Measurements from ENCODE around the gene TWIST1.
A peak's percentile ranks its signal among the peaks of the same experiment; 100 is the strongest.

TWIST1 gene

DNA sequence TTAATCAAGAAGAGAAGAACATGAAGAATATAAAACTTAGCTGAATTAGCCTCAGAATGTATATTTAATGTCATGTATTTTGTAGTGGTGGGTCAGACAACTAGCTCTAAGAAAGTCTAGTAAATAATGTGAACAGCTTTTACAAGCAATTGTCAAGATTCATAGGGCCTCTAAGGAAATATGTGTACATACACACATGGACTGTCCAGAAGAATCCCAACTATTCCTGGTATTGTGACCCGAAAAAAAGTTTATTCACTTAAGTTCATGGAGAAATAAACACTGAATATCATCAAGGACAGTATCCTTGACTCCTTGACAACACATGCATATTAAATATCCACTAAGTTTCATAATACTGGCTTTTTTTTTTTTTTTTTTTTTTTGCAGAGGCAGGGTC is 11.4 kb upstream of the TWIST1 start:
- H3K4me1 ChIP-seq (ENCODE audit: control insufficient read depth in 1 of 2, insufficient read depth in 2 of 2, low read length in 2 of 2) = no peaks in the 10 kb centered on the region
- no peaks in the 10 kb centered on the region for H3K27me3 ChIP-seq (ENCODE audit: control insufficient read depth in 1 of 2, insufficient read depth in 2 of 2, low read length in 2 of 2)
- no peak overlapping the region for H3K9ac ChIP-seq (ENCODE audit: low read depth in 1 of 2, low read length in 2 of 2)
- no peaks in the 10 kb centered on the region for H3K9me3 ChIP-seq (ENCODE audit: control insufficient read depth in 1 of 2, low read length in 2 of 2)
- no peak overlapping the region for H3K4me3 ChIP-seq (ENCODE audit: low read depth in 1 of 2, low read length in 2 of 2)
- H3K36me3 ChIP-seq (ENCODE audit: control insufficient read depth in 1 of 2, insufficient read depth in 2 of 2, low read length in 2 of 2) = no peaks in the 10 kb centered on the region
- no peak overlapping the region for H3K27ac ChIP-seq (ENCODE audit: low read depth, low read length)

GRCh38 chr7:19121977-19122588 is 4.6 kb upstream of the TWIST1 start:
- Histone ChIP-seq H3K9me3 (ENCODE audit: control insufficient read depth in 1 of 2, low read length in 2 of 2) (no peaks in the 10 kb centered on the region), H3K4me1 (ENCODE audit: control insufficient read depth in 1 of 2, insufficient read depth in 2 of 2, low read length in 2 of 2) (no peaks in the 10 kb centered on the region), H3K36me3 (ENCODE audit: control insufficient read depth in 1 of 2, insufficient read depth in 2 of 2, low read length in 2 of 2) (no peaks in the 10 kb centered on the region), H3K27me3 (ENCODE audit: control insufficient read depth in 1 of 2, insufficient read depth in 2 of 2, low read length in 2 of 2) (peaks cover 26 to 40% of the 10 kb centered on the region in 2 donors), H3K27ac (ENCODE audit: low read depth, low read length) (no peak overlapping the region), H3K4me3 (ENCODE audit: low read depth in 1 of 2, low read length in 2 of 2) (no peak overlapping the region), H3K9ac (ENCODE audit: low read depth in 1 of 2, low read length in 2 of 2) (no peak overlapping the region)

DNA sequence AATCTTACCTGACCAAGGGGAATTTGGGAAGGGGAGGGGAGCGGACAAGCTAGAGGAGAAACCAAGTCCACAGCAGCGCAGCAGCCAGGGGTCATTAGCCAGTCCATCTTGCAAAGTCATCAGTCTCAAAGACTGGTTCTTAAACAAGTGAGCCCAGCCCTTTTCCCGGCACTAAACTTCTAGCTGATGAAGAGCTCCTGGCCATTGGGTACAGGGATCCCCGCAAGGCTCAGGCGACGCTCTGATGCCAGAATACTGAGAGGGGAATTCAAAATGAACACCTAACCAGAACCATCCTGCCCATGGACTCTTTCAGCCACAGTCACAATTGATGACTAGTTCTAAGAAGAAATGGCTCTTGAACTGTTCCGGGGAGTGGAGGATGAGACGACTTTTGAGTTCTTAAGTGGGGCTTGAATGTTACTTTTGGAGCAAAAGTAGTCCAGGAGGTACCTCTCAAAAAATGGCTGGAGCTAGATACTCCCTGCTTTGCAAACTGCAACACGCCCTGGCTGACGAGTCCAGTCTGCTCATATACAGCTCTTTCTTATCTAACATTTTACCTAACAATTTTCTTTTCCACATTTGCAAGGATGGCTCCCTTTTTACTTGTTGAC is 2.5 kb upstream of the TWIST1 start:
- H3K4me3 ChIP-seq (ENCODE audit: low read depth in 1 of 2, low read length in 2 of 2) = no peak overlapping the region
- no peaks in the 10 kb centered on the region for H3K36me3 ChIP-seq (ENCODE audit: control insufficient read depth in 1 of 2, insufficient read depth in 2 of 2, low read length in 2 of 2)
- no peak overlapping the region for H3K27ac ChIP-seq (ENCODE audit: low read depth, low read length)
- no peaks in the 10 kb centered on the region for H3K9me3 ChIP-seq (ENCODE audit: control insufficient read depth in 1 of 2, low read length in 2 of 2)
- H3K9ac ChIP-seq (ENCODE audit: low read depth in 1 of 2, low read length in 2 of 2) = no peak overlapping the region
- H3K27me3 ChIP-seq (ENCODE audit: control insufficient read depth in 1 of 2, insufficient read depth in 2 of 2, low read length in 2 of 2) = peaks cover 34 to 56% of the 10 kb centered on the region in 2 donors
- peaks cover 4 to 7% of the 10 kb centered on the region in 2 donors for H3K4me1 ChIP-seq (ENCODE audit: control insufficient read depth in 1 of 2, insufficient read depth in 2 of 2, low read length in 2 of 2)

GRCh38 chr7:19119372-19119771 is 1.9 kb upstream of the TWIST1 start:
- Histone ChIP-seq H3K27me3 (ENCODE audit: control insufficient read depth in 1 of 2, insufficient read depth in 2 of 2, low read length in 2 of 2) (peaks cover 36 to 62% of the 10 kb centered on the region in 2 donors), H3K36me3 (ENCODE audit: control insufficient read depth in 1 of 2, insufficient read depth in 2 of 2, low read length in 2 of 2) (no peaks in the 10 kb centered on the region), H3K4me3 (ENCODE audit: low read depth in 1 of 2, low read length in 2 of 2) (no peak overlapping the region), H3K27ac (ENCODE audit: low read depth, low read length) (no peak overlapping the region), H3K4me1 (ENCODE audit: control insufficient read depth in 1 of 2, insufficient read depth in 2 of 2, low read length in 2 of 2) (peaks cover 4 to 7% of the 10 kb centered on the region in 2 donors), H3K9me3 (ENCODE audit: control insufficient read depth in 1 of 2, low read length in 2 of 2) (no peaks in the 10 kb centered on the region), H3K9ac (ENCODE audit: low read depth in 1 of 2, low read length in 2 of 2) (no peak overlapping the region)

GRCh38 chr7:19118636-19119371 is 1.4 kb upstream of the TWIST1 start:
- Histone ChIP-seq H3K9me3 (ENCODE audit: control insufficient read depth in 1 of 2, low read length in 2 of 2) (no peaks in the 10 kb centered on the region), H3K27ac (ENCODE audit: low read depth, low read length) (no peak overlapping the region), H3K4me1 (ENCODE audit: control insufficient read depth in 1 of 2, insufficient read depth in 2 of 2, low read length in 2 of 2) (peaks cover 4 to 7% of the 10 kb centered on the region in 2 donors), H3K36me3 (ENCODE audit: control insufficient read depth in 1 of 2, insufficient read depth in 2 of 2, low read length in 2 of 2) (no peaks in the 10 kb centered on the region), H3K27me3 (ENCODE audit: control insufficient read depth in 1 of 2, insufficient read depth in 2 of 2, low read length in 2 of 2) (peaks cover 42 to 65% of the 10 kb centered on the region in 2 donors), H3K9ac (ENCODE audit: low read depth in 1 of 2, low read length in 2 of 2) (no peak overlapping the region), H3K4me3 (ENCODE audit: low read depth in 1 of 2, low read length in 2 of 2) (no peak overlapping the region)

GRCh38 chr7:19117870-19118608 is 603 bp upstream of the TWIST1 start:
- H3K36me3 ChIP-seq (ENCODE audit: control insufficient read depth in 1 of 2, insufficient read depth in 2 of 2, low read length in 2 of 2) = no peaks in the 10 kb centered on the region
- H3K4me3 ChIP-seq (ENCODE audit: low read depth in 1 of 2, low read length in 2 of 2) = peak overlapping the region in 1 of 2 donors; percentile 43
- H3K27ac ChIP-seq (ENCODE audit: low read depth, low read length) = no peak overlapping the region
- H3K9ac ChIP-seq (ENCODE audit: low read depth in 1 of 2, low read length in 2 of 2) = no peak overlapping the region
- H3K27me3 ChIP-seq (ENCODE audit: control insufficient read depth in 1 of 2, insufficient read depth in 2 of 2, low read length in 2 of 2) = peaks cover 42 to 73% of the 10 kb centered on the region in 2 donors
- no peaks in the 10 kb centered on the region for H3K9me3 ChIP-seq (ENCODE audit: control insufficient read depth in 1 of 2, low read length in 2 of 2)
- peaks cover 4 to 7% of the 10 kb centered on the region in 2 donors for H3K4me1 ChIP-seq (ENCODE audit: control insufficient read depth in 1 of 2, insufficient read depth in 2 of 2, low read length in 2 of 2)

DNA sequence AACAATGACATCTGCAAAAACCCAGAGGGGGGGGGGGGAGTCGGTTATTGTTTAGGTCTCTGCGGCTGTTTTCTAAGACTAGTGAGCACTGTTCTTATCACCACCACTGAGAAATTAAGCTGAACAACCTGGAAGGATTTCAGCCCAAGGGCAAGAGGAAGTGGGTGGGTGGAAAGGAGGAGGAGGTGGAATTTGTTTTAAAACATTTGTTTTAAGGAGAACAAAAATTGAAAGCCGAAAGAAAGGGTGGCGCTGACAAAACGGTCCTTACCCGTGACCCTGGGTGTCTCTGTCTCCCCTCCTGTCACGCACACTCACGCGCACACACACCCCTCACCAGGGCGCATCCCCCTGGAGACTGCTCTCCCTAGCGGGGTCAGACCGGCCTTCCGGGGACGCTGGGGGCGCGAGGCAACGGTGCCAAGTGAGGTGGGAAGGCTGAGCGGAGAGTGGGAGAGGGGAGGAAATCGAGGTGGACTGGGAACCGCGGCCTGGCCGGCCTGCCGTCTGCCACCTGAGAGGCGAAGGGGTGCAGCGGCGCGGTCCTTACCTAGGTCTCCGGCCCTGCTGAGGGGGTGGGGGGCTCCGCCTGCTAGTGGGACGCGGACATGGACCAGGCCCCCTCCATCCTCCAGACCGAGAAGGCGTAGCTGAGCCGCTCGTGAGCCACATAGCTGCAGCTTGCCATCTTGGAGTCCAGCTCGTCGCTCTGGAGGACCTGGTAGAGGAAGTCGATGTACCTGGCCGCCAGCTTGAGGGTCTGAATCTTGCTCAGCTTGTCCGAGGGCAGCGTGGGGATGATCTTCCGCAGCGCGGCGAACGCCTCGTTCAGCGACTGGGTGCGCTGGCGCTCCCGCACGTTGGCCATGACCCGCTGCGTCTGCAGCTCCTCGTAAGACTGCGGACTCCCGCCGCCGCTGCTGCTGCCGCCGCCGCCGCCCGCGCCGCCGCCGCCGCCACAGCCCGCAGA is 1.0 kb downstream of the TWIST1 start:
- no peak overlapping the region for H3K9ac ChIP-seq (ENCODE audit: low read depth in 1 of 2, low read length in 2 of 2)
- peak overlapping the region; percentile 50 to 61 for H3K4me3 ChIP-seq (ENCODE audit: low read depth in 1 of 2, low read length in 2 of 2)
- H3K4me1 ChIP-seq (ENCODE audit: control insufficient read depth in 1 of 2, insufficient read depth in 2 of 2, low read length in 2 of 2) = peaks cover 4 to 7% of the 10 kb centered on the region in 2 donors
- no peaks in the 10 kb centered on the region for H3K9me3 ChIP-seq (ENCODE audit: control insufficient read depth in 1 of 2, low read length in 2 of 2)
- H3K27me3 ChIP-seq (ENCODE audit: control insufficient read depth in 1 of 2, insufficient read depth in 2 of 2, low read length in 2 of 2) = peaks cover 55 to 82% of the 10 kb centered on the region in 2 donors
- no peak overlapping the region for H3K27ac ChIP-seq (ENCODE audit: low read depth, low read length)
- H3K36me3 ChIP-seq (ENCODE audit: control insufficient read depth in 1 of 2, insufficient read depth in 2 of 2, low read length in 2 of 2) = no peaks in the 10 kb centered on the region

DNA sequence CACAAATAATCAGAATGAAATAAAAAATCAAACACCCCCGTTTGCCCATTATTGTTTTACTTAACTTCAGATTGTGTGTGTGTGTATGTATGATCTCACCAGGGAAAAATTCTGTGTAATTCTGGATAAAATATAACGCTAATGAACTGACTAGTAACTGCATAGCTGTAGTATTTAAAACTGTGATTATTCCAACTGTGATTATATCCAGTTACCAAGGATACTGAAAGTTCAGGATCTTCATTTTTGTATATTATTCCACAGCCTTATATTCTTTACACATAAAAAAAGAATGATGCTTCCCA is 2.9 kb downstream of the TWIST1 start:
- Histone ChIP-seq H3K4me3 (ENCODE audit: low read depth in 1 of 2, low read length in 2 of 2) (no peak overlapping the region), H3K4me1 (ENCODE audit: control insufficient read depth in 1 of 2, insufficient read depth in 2 of 2, low read length in 2 of 2) (peaks cover 4 to 7% of the 10 kb centered on the region in 2 donors), H3K9me3 (ENCODE audit: control insufficient read depth in 1 of 2, low read length in 2 of 2) (no peaks in the 10 kb centered on the region), H3K27ac (ENCODE audit: low read depth, low read length) (no peak overlapping the region), H3K9ac (ENCODE audit: low read depth in 1 of 2, low read length in 2 of 2) (no peak overlapping the region), H3K27me3 (ENCODE audit: control insufficient read depth in 1 of 2, insufficient read depth in 2 of 2, low read length in 2 of 2) (peaks cover 57 to 83% of the 10 kb centered on the region in 2 donors), H3K36me3 (ENCODE audit: control insufficient read depth in 1 of 2, insufficient read depth in 2 of 2, low read length in 2 of 2) (no peaks in the 10 kb centered on the region)

- H3K9ac ChIP-seq (ENCODE audit: low read depth in 1 of 2, low read length in 2 of 2) = no peak overlapping the region
- no peak overlapping the region for H3K27ac ChIP-seq (ENCODE audit: low read depth, low read length)
- H3K36me3 ChIP-seq (ENCODE audit: control insufficient read depth in 1 of 2, insufficient read depth in 2 of 2, low read length in 2 of 2) = no peaks in the 10 kb centered on the region
- H3K4me1 ChIP-seq (ENCODE audit: control insufficient read depth in 1 of 2, insufficient read depth in 2 of 2, low read length in 2 of 2) = peaks cover 4 to 7% of the 10 kb centered on the region in 2 donors
- no peak overlapping the region for H3K4me3 ChIP-seq (ENCODE audit: low read depth in 1 of 2, low read length in 2 of 2)
- peaks cover 55 to 83% of the 10 kb centered on the region in 2 donors for H3K27me3 ChIP-seq (ENCODE audit: control insufficient read depth in 1 of 2, insufficient read depth in 2 of 2, low read length in 2 of 2)
- H3K9me3 ChIP-seq (ENCODE audit: control insufficient read depth in 1 of 2, low read length in 2 of 2) = no peaks in the 10 kb centered on the region
Observed at GRCh38 chr7:19113855-19114550, 3.4 kb downstream of the TWIST1 start.

Measured in duodenal mucosa (tissue), 2 donors.